HEK293T (cell line): ENCODE measurements around the gene VSTM4.

Source experiments
- CTCF ChIA-PET: fragments of 350-600 bp; formaldehyde crosslinking; extraction: SDS; loops from one replicate; lab custom pipeline; 2021; ENCODE audit warnings: antibody characterized with exemption, inconsistent platforms; lab: Yijun Ruan, JAX
- POLR2A ChIA-PET: fragments of 350-600 bp; formaldehyde crosslinking; extraction: SDS; loops from one replicate; lab custom pipeline; 2020; ENCODE audit warnings: antibody characterized with exemption, inconsistent platforms; lab: Yijun Ruan, JAX
- DNase-seq: peaks from one replicate; pipeline ENCODE4 v3.0.0; 2012; ENCODE audit warnings: mixed read lengths; ENCODE audit errors: extremely low spot score
- ARNT ChIP-seq: fragments of 450-650 bp; IDR thresholded peaks from 2 replicates; pipeline ENCODE4 v1.6.1; 2017; ENCODE audit warnings: mild to moderate bottlenecking
- BHLHE40 ChIP-seq: fragments of 450-650 bp; IDR thresholded peaks from 2 replicates; pipeline ENCODE4 v1.6.1; 2016; ENCODE audit warnings: mild to moderate bottlenecking, moderate library complexity, borderline replicate concordance
- CTBP1 ChIP-seq: fragments of 450-650 bp; IDR thresholded peaks from 2 replicates; pipeline ENCODE4 v1.6.1; 2016; ENCODE audit warnings: borderline replicate concordance
- ELF4 ChIP-seq: fragments of 450-650 bp; IDR thresholded peaks from 2 replicates; pipeline ENCODE4 v1.6.1; 2017; ENCODE audit warnings: antibody characterized with exemption
- FOXA1 ChIP-seq: fragments of 450-650 bp; IDR thresholded peaks from 2 replicates; pipeline ENCODE4 v1.6.1; 2016; ENCODE audit warnings: mild to moderate bottlenecking
- FOXK2 ChIP-seq: fragments of 450-650 bp; IDR thresholded peaks from 2 replicates; pipeline ENCODE4 v1.6.1; 2016; ENCODE audit warnings: mild to moderate bottlenecking
- FOXM1 ChIP-seq: fragments of 450-650 bp; IDR thresholded peaks from 2 replicates; pipeline ENCODE4 v1.6.1; 2017; ENCODE audit warnings: mild to moderate bottlenecking, borderline replicate concordance
- HDGF ChIP-seq: fragments of 450-650 bp; IDR thresholded peaks from 2 replicates; pipeline ENCODE4 v1.6.1; 2017; ENCODE audit warnings: antibody characterized with exemption, borderline replicate concordance
- L3MBTL2 ChIP-seq: fragments of 450-650 bp; conservative IDR thresholded peaks from 2 replicates; pipeline ENCODE4 v1.6.1; 2016; ENCODE audit warnings: mild to moderate bottlenecking
- LEF1 ChIP-seq: fragments of 450-650 bp; IDR thresholded peaks from 2 replicates; pipeline ENCODE4 v1.6.1; 2017; ENCODE audit warnings: mild to moderate bottlenecking, borderline replicate concordance
- NFRKB ChIP-seq: fragments of 450-650 bp; IDR thresholded peaks from 2 replicates; pipeline ENCODE4 v1.6.1; 2016; ENCODE audit warnings: mild to moderate bottlenecking, moderate library complexity
- PKNOX1 ChIP-seq: fragments of 450-650 bp; IDR thresholded peaks from 2 replicates; pipeline ENCODE4 v1.6.1; 2016
- SP1 ChIP-seq: fragments of 450-650 bp; IDR thresholded peaks from 2 replicates; pipeline ENCODE4 v1.6.1; 2017
- SUZ12 ChIP-seq: fragments of 450-650 bp; IDR thresholded peaks from 2 replicates; pipeline ENCODE4 v1.6.1; 2016; ENCODE audit warnings: mild to moderate bottlenecking
- TARDBP ChIP-seq: fragments of 450-650 bp; IDR thresholded peaks from 2 replicates; pipeline ENCODE4 v1.6.1; 2016
- ZNF384 ChIP-seq: fragments of 450-650 bp; IDR thresholded peaks from 2 replicates; pipeline ENCODE4 v1.6.1; 2016

VSTM4 gene

GRCh38 chr10:49076741-49077521 is 38.4 kb downstream of the VSTM4 start:
- ChIA-PET POLR2A (no interaction called here), CTCF (no interaction called here)
- DNase-seq: no peak
- TF ChIP-seq NFRKB (no peak), PKNOX1 (no peak), CTBP1 (no peak), L3MBTL2 (no peak)

- CTCF ChIA-PET: no interaction called here
- no peak for TF ChIP-seq ARNT
- no peak for TF ChIP-seq FOXK2
- no peak for TF ChIP-seq SP1
- TF ChIP-seq BHLHE40: no peak
- no peak for TF ChIP-seq TARDBP
- no peak for TF ChIP-seq FOXA1
- TF ChIP-seq FOXM1: no peak
- TF ChIP-seq ZNF384: no peak
- no peak for TF ChIP-seq PKNOX1
- no peak for TF ChIP-seq L3MBTL2
- no peak for TF ChIP-seq HDGF
- no peak for TF ChIP-seq ELF4
- TF ChIP-seq CTBP1: no peak
- TF ChIP-seq LEF1: no peak
- TF ChIP-seq NFRKB: no peak
- no peak for TF ChIP-seq SUZ12
- no peak for DNase-seq
- POLR2A ChIA-PET: no interaction called here
Measured at GRCh38 chr10:49076319-49076718, 39.0 kb downstream of the VSTM4 start.

GRCh38 chr10:49075743-49076142 is 39.6 kb downstream of the VSTM4 start:
- ChIA-PET POLR2A (no interaction called here), CTCF (no interaction called here)
- no peak for DNase-seq
- TF ChIP-seq HDGF (no peak), L3MBTL2 (no peak), LEF1 (no peak), CTBP1 (no peak), ELF4 (no peak), FOXA1 (no peak), BHLHE40 (no peak), SUZ12 (no peak), ARNT (no peak), NFRKB (no peak), PKNOX1 (no peak), FOXM1 (no peak), FOXK2 (no peak), TARDBP (no peak), SP1 (no peak), ZNF384 (no peak)

GRCh38 chr10:49074836-49075682 is 40.3 kb downstream of the VSTM4 start:
- ChIA-PET POLR2A (no interaction called here), CTCF (no interaction called here)
- no peak for TF ChIP-seq ARNT
- TF ChIP-seq PKNOX1: no peak
- TF ChIP-seq FOXM1: no peak
- TF ChIP-seq LEF1: no peak
- no peak for TF ChIP-seq FOXA1
- TF ChIP-seq CTBP1: no peak
- TF ChIP-seq ELF4: no peak
- TF ChIP-seq TARDBP: no peak
- TF ChIP-seq SUZ12: no peak
- no peak for TF ChIP-seq FOXK2
- no peak for TF ChIP-seq HDGF
- TF ChIP-seq SP1: no peak
- no peak for TF ChIP-seq NFRKB
- no peak for TF ChIP-seq BHLHE40
- no peak for TF ChIP-seq L3MBTL2
- no peak for TF ChIP-seq ZNF384
- no peak for DNase-seq

- TF ChIP-seq SUZ12: no peak
Measured at GRCh38 chr10:49072166-49072885, 43.0 kb downstream of the VSTM4 start.

More at GRCh38 chr10:49072166-49072885, 43.0 kb downstream of the VSTM4 start:
- CTCF ChIA-PET: no interaction called here
- POLR2A ChIA-PET: no interaction called here
- no peak for DNase-seq
